NK-92 (cell line): ENCODE measurements around the gene SEPTIN5.
"Not testable (repeated sequence)": the region's sequence is repeated elsewhere in the genome, so short reads cannot be mapped to it uniquely, and the experiment has no call there.

Experiments
- DNase-seq: peaks from one replicate; lab custom pipeline; 2025; ENCODE audit not compliant: unreplicated experiment; lab: John Stamatoyannopoulos, UW

Gene SEPTIN5

DNA sequence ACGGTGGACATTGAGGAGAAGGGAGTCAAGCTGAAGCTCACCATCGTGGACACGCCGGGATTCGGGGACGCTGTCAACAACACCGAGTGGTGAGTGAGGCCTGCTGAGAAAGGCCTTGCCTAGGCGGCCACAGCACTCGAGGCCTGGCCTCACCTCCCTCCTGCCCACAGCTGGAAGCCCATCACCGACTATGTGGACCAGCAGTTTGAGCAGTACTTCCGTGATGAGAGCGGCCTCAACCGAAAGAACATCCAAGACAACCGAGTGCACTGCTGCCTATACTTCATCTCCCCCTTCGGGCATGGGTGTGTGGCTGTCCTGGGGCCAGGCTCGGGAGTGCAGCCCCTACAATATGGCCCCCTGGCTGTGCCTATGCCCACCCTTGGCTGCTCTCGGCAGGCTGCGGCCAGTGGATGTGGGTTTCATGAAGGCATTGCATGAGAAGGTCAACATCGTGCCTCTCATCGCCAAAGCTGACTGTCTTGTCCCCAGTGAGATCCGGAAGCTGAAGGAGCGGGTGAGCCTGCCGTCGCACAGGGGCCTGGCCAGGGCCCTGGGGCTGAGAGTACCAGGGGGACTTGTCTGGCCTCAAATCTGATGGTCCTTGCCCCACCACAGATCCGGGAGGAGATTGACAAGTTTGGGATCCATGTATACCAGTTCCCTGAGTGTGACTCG lies 6.0 kb downstream of the SEPTIN5 start:
- DNase-seq: no peak

- DNase-seq: no peak
Observed at GRCh38 chr22:19720999-19721329, 6.7 kb downstream of the SEPTIN5 start.

DNA sequence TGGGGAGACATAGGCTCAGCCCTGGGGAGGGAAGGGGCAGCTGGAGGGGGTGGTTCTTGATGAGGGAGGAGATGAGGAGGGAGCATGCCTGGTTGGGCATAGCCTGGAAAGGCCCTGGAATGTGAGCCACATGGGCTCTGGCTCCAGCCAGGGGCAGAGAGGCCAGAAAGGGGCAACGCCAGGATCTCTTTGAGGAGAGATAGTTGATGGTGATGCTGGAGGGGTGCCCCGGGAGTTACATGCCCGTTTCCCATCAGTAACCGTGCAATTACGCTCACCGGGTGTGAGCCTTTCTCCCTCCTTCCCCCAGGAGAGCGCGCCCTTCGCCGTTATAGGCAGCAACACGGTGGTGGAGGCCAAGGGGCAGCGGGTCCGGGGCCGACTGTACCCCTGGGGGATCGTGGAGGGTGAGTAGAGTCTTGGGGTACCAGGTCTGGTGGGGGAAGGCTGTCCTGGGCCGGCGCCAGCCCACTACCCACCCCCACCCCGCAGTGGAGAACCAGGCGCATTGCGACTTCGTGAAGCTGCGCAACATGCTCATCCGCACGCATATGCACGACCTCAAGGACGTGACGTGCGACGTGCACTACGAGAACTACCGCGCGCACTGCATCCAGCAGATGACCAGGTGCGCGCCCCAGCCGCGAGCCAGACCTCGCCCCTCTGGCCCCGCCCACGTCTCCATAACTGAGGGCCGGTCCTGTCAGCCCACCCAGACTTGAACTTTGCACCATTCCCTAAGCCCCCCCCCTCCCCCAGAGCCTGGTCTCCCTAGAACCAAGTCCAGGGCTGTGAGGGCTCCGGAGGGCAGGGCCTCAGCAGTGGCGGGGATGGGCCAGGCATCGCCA lies 7.3 kb downstream of the SEPTIN5 start:
- DNase-seq: no peak

DNA sequence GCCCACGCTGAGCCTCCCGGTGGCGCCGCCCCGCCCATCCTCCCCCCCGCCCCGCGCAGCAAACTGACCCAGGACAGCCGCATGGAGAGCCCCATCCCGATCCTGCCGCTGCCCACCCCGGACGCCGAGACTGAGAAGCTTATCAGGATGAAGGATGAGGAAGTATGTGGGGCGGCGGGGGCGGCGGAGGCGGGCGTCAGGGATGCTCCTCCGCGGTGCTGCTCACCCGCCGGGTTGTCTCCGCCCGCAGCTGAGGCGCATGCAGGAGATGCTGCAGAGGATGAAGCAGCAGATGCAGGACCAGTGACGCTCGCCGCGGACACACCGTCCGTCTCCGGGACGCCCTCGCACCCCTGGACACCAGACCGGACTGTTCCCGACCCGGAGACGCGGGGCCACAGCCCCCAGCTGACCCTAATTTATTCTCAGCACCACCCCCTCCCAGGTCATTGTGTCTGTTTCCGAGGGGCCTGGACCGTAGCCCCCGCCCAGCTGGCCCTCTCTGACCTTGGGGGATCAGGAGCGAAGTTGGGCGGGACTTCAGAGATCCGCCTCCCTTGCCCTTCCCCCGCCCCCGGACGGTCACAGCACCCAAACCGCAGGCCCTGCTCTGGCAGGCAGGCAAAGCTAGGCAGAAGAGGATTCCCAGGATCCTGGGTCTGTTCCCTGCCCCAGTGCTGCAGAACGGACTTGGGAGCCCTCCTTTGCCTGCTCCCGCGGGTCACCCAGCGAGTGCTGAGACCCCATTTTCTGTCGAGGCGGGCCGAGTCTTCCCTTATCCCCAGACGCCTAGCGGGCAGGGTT lies 8.1 kb downstream of the SEPTIN5 start:
- no peak for DNase-seq

GRCh38 chr22:19722982-19723231 lies 8.6 kb downstream of the SEPTIN5 start:
- no peak for DNase-seq

GRCh38 chr22:19723232-19723982 lies 9.1 kb downstream of the SEPTIN5 start, which contains the start of gene GP1BB:
Gene GP1BB (plus strand): TSS chr22:19723539. CDS start chr22:19723570, 31 bp downstream.
- DNase-seq: no peak

GRCh38 chr22:19723983-19724827 lies 9.9 kb downstream of the SEPTIN5 start:
- DNase-seq: no peak

DNA sequence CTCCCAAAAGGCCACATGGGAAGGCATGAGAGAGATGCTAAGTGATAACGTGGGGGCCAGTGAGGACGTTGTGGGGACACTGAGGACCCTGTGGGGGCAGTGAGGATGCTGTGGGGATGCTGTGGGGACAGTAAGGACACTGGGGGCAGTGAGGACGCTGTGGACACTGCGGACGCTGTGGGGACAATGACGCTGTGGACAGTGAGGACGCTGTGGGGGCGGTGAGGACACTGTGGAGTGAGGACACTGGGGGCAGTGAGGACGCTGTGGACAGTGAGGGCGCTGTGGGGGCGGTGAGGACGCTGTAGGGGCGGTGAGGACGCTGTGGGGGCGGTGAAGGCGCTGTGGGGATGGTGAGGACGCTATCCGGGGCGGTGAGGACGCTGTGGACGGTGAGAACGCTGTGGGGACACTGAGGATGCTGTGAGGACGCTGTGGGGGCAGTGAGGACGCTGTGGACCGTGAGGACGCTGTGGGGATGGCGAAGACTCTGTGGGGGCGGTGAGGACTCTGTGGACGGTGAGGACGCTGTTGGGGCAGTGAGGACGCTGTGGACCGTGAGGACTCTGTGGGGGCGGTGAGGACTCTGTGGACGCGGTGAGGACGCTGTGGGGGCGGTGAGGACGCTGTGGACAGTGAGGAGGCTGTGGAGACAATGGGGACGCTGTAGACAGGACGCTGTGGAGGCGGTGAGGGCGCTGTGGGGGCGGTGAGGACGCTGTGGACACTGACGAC lies 10.8 kb downstream of the SEPTIN5 start:
- DNase-seq: no peak

GRCh38 chr22:19726064-19726788 lies 11.9 kb downstream of the SEPTIN5 start:
- DNase-seq: not testable (repeated sequence)

- no peak for DNase-seq
Observed at GRCh38 chr22:19727310-19728150, 13.2 kb downstream of the SEPTIN5 start.

GRCh38 chr22:19728271-19728670 lies 14.0 kb downstream of the SEPTIN5 start:
- DNase-seq: no peak

DNA sequence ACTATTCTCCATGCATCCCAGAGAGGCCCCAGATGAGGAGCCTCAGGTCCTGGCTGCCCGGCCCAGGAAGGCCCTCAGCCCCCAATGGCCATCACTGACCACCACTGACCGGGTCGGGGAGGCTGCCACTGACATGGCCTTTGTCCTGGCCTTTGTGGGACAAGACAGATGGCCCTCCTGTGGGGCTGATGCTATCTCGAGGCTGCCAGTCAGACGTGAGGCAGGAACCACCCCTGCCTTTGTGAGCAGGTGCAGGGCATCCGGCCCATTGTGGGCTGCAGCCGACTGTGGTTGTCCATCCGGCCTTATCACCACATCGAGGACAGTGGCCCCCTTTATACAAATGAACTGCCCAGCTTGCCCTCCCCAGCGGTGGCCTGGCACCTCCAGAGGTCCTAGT lies 14.5 kb downstream of the SEPTIN5 start:
- DNase-seq: no peak

GRCh38 chr22:19729507-19729906 lies 15.2 kb downstream of the SEPTIN5 start:
- DNase-seq: no peak

GRCh38 chr22:19730198-19730597 lies 15.9 kb downstream of the SEPTIN5 start:
- no peak for DNase-seq

DNA sequence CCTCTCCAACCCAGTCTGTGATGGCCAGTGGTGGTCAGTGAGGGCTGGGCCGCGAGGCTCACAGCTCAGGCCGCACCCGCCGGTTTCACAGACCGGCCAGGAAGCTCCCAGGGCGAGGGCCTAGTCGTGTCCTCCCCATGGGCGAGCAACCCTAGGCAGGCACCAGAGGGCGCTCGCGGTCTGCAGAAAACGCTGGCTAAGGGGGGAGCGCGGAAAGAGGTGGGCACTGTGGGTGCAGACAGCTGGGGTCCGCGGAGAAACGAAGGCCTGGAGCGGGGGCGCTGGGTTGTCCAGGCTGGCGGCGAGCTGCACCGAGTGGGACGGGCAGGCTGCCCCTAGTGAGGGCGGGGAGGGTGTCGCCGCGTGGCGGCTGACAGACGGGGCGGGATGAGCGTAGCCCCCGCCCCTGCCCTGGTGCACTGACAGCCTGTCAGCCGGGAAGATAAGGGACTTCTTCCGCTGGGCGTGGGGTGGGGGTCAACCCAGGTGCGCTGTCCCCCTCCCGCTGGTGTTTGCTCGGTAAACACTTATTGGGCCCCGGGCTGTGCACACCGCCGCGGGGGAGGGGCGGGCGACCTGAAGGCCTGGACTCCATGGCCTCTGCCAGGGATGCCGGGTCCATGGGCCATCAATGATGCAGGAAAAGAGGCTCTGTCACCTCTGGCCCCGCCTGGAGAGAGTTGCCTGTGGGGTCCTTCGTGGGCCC lies 16.5 kb downstream of the SEPTIN5 start:
- no peak for DNase-seq

GRCh38 chr22:19731361-19732135 lies 17.2 kb downstream of the SEPTIN5 start:
- no peak for DNase-seq
